ENCODE data around the gene RBM15B. TPM values are rescaled to one million over a fixed set of nuclear protein-coding genes. Genes with fewer than 3 reads are reported as not detected.
A peak's percentile ranks its signal among the peaks of the same experiment; 100 is the strongest.

The RBM15B gene
- total and polyA plus RNA-seq, 9 of the 15 experiments (the other 6 are each of a cell fraction or from before 2014, with no cell fraction given) = 1.8 to 21.0 (median 10.5) TPM

- WGBS (ENCODE audit: insufficient coverage, low coverage, missing lambda C conversion rate) = 0% methylated on average over 4 of the region's 4 CpGs
- H4K20me1 ChIP-seq (replicated peaks; ENCODE audit: control insufficient read depth, insufficient read depth, low read length) = no peaks in the 10 kb centered on the region
- H3K4me1 ChIP-seq (replicated peaks in 1 of 2; ENCODE audit: control insufficient read depth in 2 of 2, insufficient read depth in 2 of 2, low read length in 2 of 2) = no peaks in the 10 kb centered on the region; a peak in 2 of 5 replicates
- H3K27me3 ChIP-seq (ENCODE audit: control insufficient read depth in 2 of 2, insufficient read depth in 2 of 2, low read length in 2 of 2) = peaks cover 13 to 42% of the 10 kb centered on the region in 2 experiments
- no TSS peak for BruUV-seq (replicated peaks)
- ATAC-seq (peak; percentile 74), FAIRE-seq (peak; percentile 89), DNase-seq (ENCODE audit: extremely low read depth in 1 of 4, low spot score in 3 of 4) (peak; percentile 27 to 58 (median 30))
- ChIA-PET CTCF (ENCODE audit: low intra/inter-chr PET ratio) (interaction anchor here (0.6 to 1.3 kb wide), 4 partner anchors 271 to 1002 kb away, joined by 3 to 5 read pairs (median 4); no protein-coding TSS in a partner anchor), POLR2A (interaction anchor here (0.6 to 1.5 kb wide), 5 partner anchors 9 to 28 kb away, joined by 3 to 5 read pairs (median 4); no protein-coding TSS in a partner anchor)
- no peak overlapping the region for H3K4me2 ChIP-seq (ENCODE audit: insufficient read depth, low read length)
- H3K9me1 ChIP-seq (ENCODE audit: control insufficient read depth, insufficient read depth, low read length) = no peaks in the 10 kb centered on the region
- H3K36me3 ChIP-seq (ENCODE audit: control insufficient read depth, insufficient read depth, low read length) = no peaks in the 10 kb centered on the region
- in situ Hi-C loops (cut with MboI) = loop anchor here (10.0 kb wide), 1 partner anchor 267 kb away; no protein-coding TSS in a partner anchor
- no peak overlapping the region for H3K27ac ChIP-seq (ENCODE audit: extremely low read depth, low read depth, low read length)
- no peak overlapping the region for H3K4me3 ChIP-seq
- no peak overlapping the region for H2AFZ ChIP-seq (ENCODE audit: low read depth, low read length)
- TF ChIP-seq RAD21 (CRISPR knock-in tag; conservative IDR thresholded peaks at IDR 0.05 in 1 of 2, IDR thresholded peaks at IDR 0.05 in 1 of 2) = peak; percentile 52 to 77
- no peak for TF ChIP-seq E2F4 (CRISPR knock-in tag; IDR thresholded peaks at IDR 0.05; ENCODE audit: low read depth)
- no peak for TF ChIP-seq TCFL5 (CRISPR knock-in tag; conservative IDR thresholded peaks at IDR 0.05)
- TF ChIP-seq REST (IDR thresholded peaks at IDR 0.05; ENCODE audit: borderline replicate concordance) = peak; percentile 61; the same call in 1 of the 2 replicates
- TF ChIP-seq REST (CRISPR knock-in tag; IDR thresholded peaks at IDR 0.05; ENCODE audit: low read depth) = no peak
- TF ChIP-seq HEY1 (CRISPR knock-in tag; IDR thresholded peaks at IDR 0.05; ENCODE audit: borderline replicate concordance) = no peak
- peak; percentile 49 to 74 (median 54); a peak in 5 of 6 replicates for TF ChIP-seq CTCF (IDR thresholded peaks at IDR 0.05 in 2 of 3, conservative IDR thresholded peaks at IDR 0.05 in 1 of 3; ENCODE audit: insufficient read depth in 2 of 3, low read depth in 1 of 3, low read length in 3 of 3)
- peak; percentile 29; the same call in 1 of the 2 replicates for TF ChIP-seq SMC3 (conservative IDR thresholded peaks at IDR 0.05; ENCODE audit: insufficient read depth, low read depth, low read length)
- TF ChIP-seq ZNF224 (CRISPR knock-in tag; IDR thresholded peaks at IDR 0.05) = no peak
- no peak overlapping the region for H3K9ac ChIP-seq (ENCODE audit: insufficient read depth in 1 of 2, low read depth in 2 of 2, low read length in 2 of 2)
- H3K79me2 ChIP-seq (ENCODE audit: control insufficient read depth, insufficient read depth, low read length) = no peaks in the 10 kb centered on the region
- intact Hi-C loops (cut with micrococcal nuclease) = loop anchor here (2.0 to 10.0 kb wide), 3 partner anchors 270 to 697 kb away; partner anchors contain the start of gene DOCK3
- H3K9me3 ChIP-seq (replicated peaks; ENCODE audit: control insufficient read depth, insufficient read depth, low read depth, low read length) = no peaks in the 10 kb centered on the region
These were observed 19.0 kb upstream of the RBM15B start for GRCh38 chr3:51371943-51372557.

All from K562 (cell line).